IMR-90 (cell line): ENCODE data around the gene TMEM54. TPM values are rescaled to one million over a fixed set of nuclear protein-coding genes. Genes with fewer than 3 reads are reported as not detected.

Experiments used
- ATAC-seq: fragments of 200-7000 bp; cut with Tn5 transposase; 2 replicates; pipeline ENCODE4 v1.9.1; 2020; ENCODE audit warnings: low read depth, mild to moderate bottlenecking, moderate library complexity
- BruUV-seq: library from RNA; stranded (reverse); fragments of 400-500 nt; replicated peaks from 2 replicates; lab custom pipeline; 2021; lab: Mats Ljungman, UMichigan
- CTCF ChIA-PET: fragments of 300-600 bp; formaldehyde crosslinking; extraction: SDS; loops from one replicate; lab custom pipeline; 2021; ENCODE audit warnings: antibody characterized with exemption; lab: Yijun Ruan, JAX
- POLR2A ChIA-PET: fragments of 300-600 bp; sonication (Branson Sonifier 250); formaldehyde crosslinking; loops from one replicate; lab custom pipeline; 2022; ENCODE audit warnings: antibody characterized with exemption; ENCODE audit not compliant: unreplicated experiment; lab: Charles Lee
- DNase-seq: peaks from one replicate; pipeline ENCODE4 v3.0.0; 2013
- H2AFZ ChIP-seq: replicated peaks from 2 replicates; pipeline ENCODE3; 2013; ENCODE audit warnings: low read length, mild to moderate bottlenecking; ENCODE audit not compliant: poor library complexity
- H2AK5ac ChIP-seq: 2 replicates; pipeline ENCODE4 v1.6.1; 2013; ENCODE audit warnings: low read depth, low read length, inconsistent platforms
- H2AK9ac ChIP-seq: replicated peaks from 2 replicates; pipeline ENCODE3; 2013; ENCODE audit warnings: mild to moderate bottlenecking, low read depth, low read length, moderate library complexity; ENCODE audit not compliant: poor library complexity
- H2BK120ac ChIP-seq: 2 replicates; pipeline ENCODE4 v1.6.1; 2013; ENCODE audit warnings: low read depth, low read length, inconsistent platforms
- H2BK15ac ChIP-seq: 3 replicates; pipeline ENCODE4 v1.6.1; 2013; ENCODE audit warnings: low read depth, low read length, inconsistent platforms
- H2BK20ac ChIP-seq: 2 replicates; pipeline ENCODE4 v1.6.1; 2013; ENCODE audit warnings: low read depth, mild to moderate bottlenecking, inconsistent platforms, low read length, moderate library complexity
- H2BK5ac ChIP-seq: 2 replicates; pipeline ENCODE4 v1.6.1; 2013; ENCODE audit warnings: mild to moderate bottlenecking, low read depth, low read length, inconsistent platforms; ENCODE audit not compliant: poor library complexity, severe bottlenecking
- H3K14ac ChIP-seq: replicated peaks from 2 replicates; pipeline ENCODE4 v1.6.1; 2013; ENCODE audit warnings: low read depth, low read length, inconsistent platforms
- H3K18ac ChIP-seq: 2 replicates; pipeline ENCODE4 v1.6.1; 2013; ENCODE audit warnings: low read depth, low read length, control low read depth
- H3K23ac ChIP-seq: 2 replicates; pipeline ENCODE4 v1.6.1; 2013; ENCODE audit warnings: low read depth, low read length, inconsistent platforms
- H3K27ac ChIP-seq: 2 replicates; pipeline ENCODE4 v1.5.1; 2013; ENCODE audit warnings: mild to moderate bottlenecking, control low read depth, low read length; ENCODE audit not compliant: insufficient read depth
- H3K27me3 ChIP-seq: 2 replicates; pipeline ENCODE4 v1.6.1; 2013; ENCODE audit warnings: low read length; ENCODE audit not compliant: control insufficient read depth, insufficient read depth
- H3K36me3 ChIP-seq: 2 replicates; pipeline ENCODE4 v1.6.1; 2013; ENCODE audit warnings: low read length, mixed read lengths; ENCODE audit not compliant: control insufficient read depth, insufficient read depth
- H3K4ac ChIP-seq: 2 replicates; pipeline ENCODE4 v1.6.1; 2013; ENCODE audit warnings: low read depth, low read length, inconsistent platforms
- H3K4me1 ChIP-seq: 2 replicates; pipeline ENCODE4 v1.6.1; 2013; ENCODE audit warnings: low read length, mixed read lengths; ENCODE audit not compliant: control insufficient read depth, insufficient read depth
- H3K4me2 ChIP-seq: 2 replicates; pipeline ENCODE4 v1.6.1; 2013; ENCODE audit warnings: low read depth, mild to moderate bottlenecking, control low read depth, low read length, moderate library complexity
- H3K4me3 ChIP-seq: 2 replicates; pipeline ENCODE4 v1.5.1; 2013; ENCODE audit warnings: low read depth, mild to moderate bottlenecking, control low read depth, low read length, moderate library complexity; ENCODE audit not compliant: insufficient read depth
- H3K56ac ChIP-seq: 2 replicates; pipeline ENCODE4 v1.6.1; 2013; ENCODE audit warnings: low read length, inconsistent platforms; ENCODE audit not compliant: insufficient read depth; ENCODE audit errors: extremely low read depth
- H3K79me1 ChIP-seq, 2 experiments: 2 replicates each; pipeline ENCODE4 v1.6.1; 2013; ENCODE audit warnings: low read length in 2 of 2, inconsistent platforms in 1 of 2, low read depth in 1 of 2
- H3K9ac ChIP-seq: 2 replicates; pipeline ENCODE4 v1.6.1; 2013; ENCODE audit warnings: low read depth, low read length, control low read depth
- H3K9me1 ChIP-seq: 2 replicates; pipeline ENCODE4 v1.6.1; 2013; ENCODE audit warnings: low read length, inconsistent platforms; ENCODE audit not compliant: insufficient read depth
- H3K9me3 ChIP-seq: 2 replicates; pipeline ENCODE4 v1.6.1; 2013; ENCODE audit warnings: low read length; ENCODE audit not compliant: control insufficient read depth, insufficient read depth
- H4K20me1 ChIP-seq: 2 replicates; pipeline ENCODE4 v1.6.1; 2013; ENCODE audit warnings: low read length, inconsistent platforms; ENCODE audit not compliant: insufficient read depth
- H4K5ac ChIP-seq: 2 replicates; pipeline ENCODE4 v1.6.1; 2013; ENCODE audit warnings: mild to moderate bottlenecking, low read depth, low read length, control low read depth
- H4K8ac ChIP-seq, 2 experiments: 2 replicates each; pipeline ENCODE4 v1.6.1; 2013; ENCODE audit warnings: low read depth in 2 of 2, low read length in 2 of 2, control low read depth in 1 of 2, inconsistent platforms in 1 of 2
- H4K91ac ChIP-seq: 2 replicates; pipeline ENCODE4 v1.6.1; 2013; ENCODE audit warnings: low read depth, low read length, inconsistent platforms; ENCODE audit not compliant: insufficient read depth
- BHLHE40 ChIP-seq: fragments of 150-350 bp; IDR thresholded peaks from 2 replicates; pipeline ENCODE4 v1.6.1; 2016; ENCODE audit warnings: mild to moderate bottlenecking, low read depth, low read length
- CEBPB ChIP-seq: IDR thresholded peaks from 2 replicates; pipeline ENCODE4 v1.6.1; 2012; ENCODE audit warnings: low read depth, low read length, improper control_type of control experiment
- MAFK ChIP-seq: IDR thresholded peaks from 2 replicates; pipeline ENCODE4 v1.6.1; 2012; ENCODE audit warnings: low read depth, low read length, improper control_type of control experiment
- MAZ ChIP-seq: IDR thresholded peaks from 2 replicates; pipeline ENCODE4 v1.6.1; 2012; ENCODE audit warnings: low read depth, mild to moderate bottlenecking, low read length, improper control_type of control experiment, moderate library complexity, borderline replicate concordance
- MXI1 ChIP-seq: IDR thresholded peaks from 2 replicates; pipeline ENCODE4 v1.6.1; 2012; ENCODE audit warnings: low read depth, mild to moderate bottlenecking, low read length, moderate library complexity, borderline replicate concordance
- NFE2L2 ChIP-seq: fragments of 150-350 bp; IDR thresholded peaks from 2 replicates; pipeline ENCODE4 v1.6.1; 2016; ENCODE audit warnings: low read depth, mild to moderate bottlenecking, low read length
- POLR2A ChIP-seq: IDR thresholded peaks from 2 replicates; pipeline ENCODE4 v1.6.1; 2012; ENCODE audit warnings: mild to moderate bottlenecking, low read depth, low read length
- RAD21 ChIP-seq: IDR thresholded peaks from 2 replicates; pipeline ENCODE4 v1.6.1; 2012; ENCODE audit warnings: low read length, improper control_type of control experiment
- RCOR1 ChIP-seq: IDR thresholded peaks from 2 replicates; pipeline ENCODE4 v1.6.1; 2012; ENCODE audit warnings: mild to moderate bottlenecking, low read length, improper control_type of control experiment; ENCODE audit not compliant: insufficient replicate concordance
- RFX5 ChIP-seq: IDR thresholded peaks from 2 replicates; pipeline ENCODE4 v1.8.0; 2012; ENCODE audit warnings: low read depth, mild to moderate bottlenecking, low read length, moderate library complexity
- SMC3 ChIP-seq: fragments of 150-350 bp; IDR thresholded peaks from 2 replicates; pipeline ENCODE4 v1.6.1; 2016; ENCODE audit warnings: low read depth, mild to moderate bottlenecking, antibody characterized with exemption, low read length, moderate library complexity
- WGBS, 2 experiments: methylation state at CpG; one replicate each; pipeline versions ENCODE4 v1.1.5 to v1.1.7; 2013; ENCODE audit warnings: missing lambda C conversion rate in 2 of 2; ENCODE audit not compliant: insufficient read length in 1 of 2; ENCODE audit errors: extremely low coverage in 2 of 2; 5-methylcytosine and 5-hydroxymethylcytosine counted together
- dilution Hi-C: fragments of 300-500 bp; cut with HindIII; formaldehyde crosslinking; loops from one replicate; pipeline ENCODE4 v1.14.3; 2018; ENCODE audit warnings: low sequenced_read_pairs; ENCODE audit not compliant: unreplicated experiment
- in situ Hi-C: fragments of 300-500 bp; cut with MboI; formaldehyde crosslinking; loops from 3 replicates; pipeline ENCODE4 v1.14.3; 2019; ENCODE audit warnings: low sequenced_read_pairs, inconsistent platforms, mixed read lengths
- intact Hi-C: fragments of 100-400 bp; cut with micrococcal nuclease; formaldehyde crosslinking; loops from 2 replicates; pipeline ENCODE4 v1.10.0; 2022
- polyA plus RNA-seq, 3 experiments: library from polyadenylated mRNA; depleted of rRNA; stranded (reverse); fragments of >200 nt; gene quantifications; 2 replicates each; pipeline ENCODE4 v1.2.3, GENCODE V29; 2012; ENCODE audit warnings: low replicate concordance in 1 of 3
- total RNA-seq: library from RNA; depleted of rRNA; stranded (reverse); fragments of >200 nt; gene quantifications from 2 replicates; pipeline ENCODE4 v1.2.3, GENCODE V29; 2012
- TF ChIP-seq, protein P1 (sequence below): conservative IDR thresholded peaks from 2 replicates; pipeline ENCODE4 v1.5.1; 2012; ENCODE audit warnings: mild to moderate bottlenecking, low read depth, low read length, improper control_type of control experiment

TMEM54 gene
- total and polyA plus RNA-seq, 2 of the 4 experiments (the other 2 are of a cell fraction) = 25.5 to 75.2 TPM

- Histone ChIP-seq H3K9me3 (no peaks in the 10 kb centered on the region), H2AK5ac (no peak overlapping the region), H3K56ac (no peak overlapping the region), H2BK20ac (no peak overlapping the region), H2BK15ac (no peak overlapping the region), H3K9ac (no peak overlapping the region), H3K36me3 (peaks cover 13% of the 10 kb centered on the region; the same call in 1 of the 2 replicates), H2BK5ac (no peak overlapping the region), H3K79me1 (no peaks in the 10 kb centered on the region), H2AFZ (no peak overlapping the region), H3K4me3 (no peak overlapping the region), H3K9me1 (peaks cover 5% of the 10 kb centered on the region; the same call in 1 of the 2 replicates), H4K5ac (no peak overlapping the region), H3K23ac (no peak overlapping the region), H4K91ac (no peak overlapping the region), H3K4me1 (peaks cover 4% of the 10 kb centered on the region; the same call in 1 of the 2 replicates), H3K27me3 (peaks cover 14% of the 10 kb centered on the region), H3K14ac (no peak overlapping the region), H3K18ac (no peak overlapping the region), H2AK9ac (no peak overlapping the region), H3K4ac (no peak overlapping the region), H4K20me1 (peaks cover 7% of the 10 kb centered on the region), H4K8ac (no peak overlapping the region), H3K4me2 (no peak overlapping the region), H3K27ac (no peak overlapping the region), H2BK120ac (no peak overlapping the region)
- no TSS peak for BruUV-seq
- DNase-seq = no peak
- POLR2A ChIA-PET = no interaction called here
- dilution Hi-C loops (no loop called here), in situ Hi-C loops (no loop called here), intact Hi-C loops (no loop called here)
- TF ChIP-seq MAFK = no peak
- no peak for TF ChIP-seq RCOR1
- no peak for TF ChIP-seq POLR2A
- no peak for TF ChIP-seq BHLHE40
- TF ChIP-seq MXI1 = no peak
- TF ChIP-seq CEBPB = no peak
- TF ChIP-seq, protein P1, sequence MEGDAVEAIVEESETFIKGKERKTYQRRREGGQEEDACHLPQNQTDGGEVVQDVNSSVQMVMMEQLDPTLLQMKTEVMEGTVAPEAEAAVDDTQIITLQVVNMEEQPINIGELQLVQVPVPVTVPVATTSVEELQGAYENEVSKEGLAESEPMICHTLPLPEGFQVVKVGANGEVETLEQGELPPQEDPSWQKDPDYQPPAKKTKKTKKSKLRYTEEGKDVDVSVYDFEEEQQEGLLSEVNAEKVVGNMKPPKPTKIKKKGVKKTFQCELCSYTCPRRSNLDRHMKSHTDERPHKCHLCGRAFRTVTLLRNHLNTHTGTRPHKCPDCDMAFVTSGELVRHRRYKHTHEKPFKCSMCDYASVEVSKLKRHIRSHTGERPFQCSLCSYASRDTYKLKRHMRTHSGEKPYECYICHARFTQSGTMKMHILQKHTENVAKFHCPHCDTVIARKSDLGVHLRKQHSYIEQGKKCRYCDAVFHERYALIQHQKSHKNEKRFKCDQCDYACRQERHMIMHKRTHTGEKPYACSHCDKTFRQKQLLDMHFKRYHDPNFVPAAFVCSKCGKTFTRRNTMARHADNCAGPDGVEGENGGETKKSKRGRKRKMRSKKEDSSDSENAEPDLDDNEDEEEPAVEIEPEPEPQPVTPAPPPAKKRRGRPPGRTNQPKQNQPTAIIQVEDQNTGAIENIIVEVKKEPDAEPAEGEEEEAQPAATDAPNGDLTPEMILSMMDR = no peak
- no peak for TF ChIP-seq NFE2L2
- no peak for TF ChIP-seq RFX5
- TF ChIP-seq MAZ = no peak
- TF ChIP-seq RAD21 = no peak
- TF ChIP-seq SMC3 = no peak
- no peak for ATAC-seq
- 50% methylated on average over 1 of the region's 5 CpGs; no CpG with 5 or more reads in 1 of the 2 experiments for WGBS, 2 experiments
- CTCF ChIA-PET = interaction anchor here (0.6 kb wide), 1 partner anchor 316 kb away, joined by 3 read pairs; no protein-coding TSS in a partner anchor
These were observed 34.0 kb downstream of the TMEM54 start for GRCh38 chr1:32867151-32867550.
